SJSA1 (cell line): ENCODE results near the gene SLC7A8. TPM values are rescaled to one million over a fixed set of nuclear protein-coding genes. Genes with fewer than 3 reads are reported as not detected.
"Not testable (repeated sequence)": the region's sequence is repeated elsewhere in the genome, so short reads cannot be mapped to it uniquely, and the experiment has no call there.

Source experiments
- DNase-seq, 2 experiments: peaks; one replicate each; pipeline ENCODE4 v3.0.0-alpha.2; 2015 to 2020; ENCODE audit warnings: low spot score in 2 of 2, low read depth in 1 of 2
- H3K27ac ChIP-seq: fragments of 250-450 bp; sonication (Bioruptor Pico); 2 replicates; pipeline ENCODE4 v1.5.1; 2020; ENCODE audit warnings: mild to moderate bottlenecking, moderate library complexity
- H3K27me3 ChIP-seq: fragments of 250-450 bp; sonication (Bioruptor Pico); replicated peaks from 2 replicates; pipeline ENCODE4 v1.5.1; 2020; ENCODE audit warnings: mild to moderate bottlenecking, moderate library complexity
- H3K36me3 ChIP-seq: fragments of 250-450 bp; sonication (Bioruptor Pico); 2 replicates; pipeline ENCODE4 v1.5.1; 2020; ENCODE audit warnings: mild to moderate bottlenecking
- H3K4me1 ChIP-seq: fragments of 250-450 bp; sonication (Bioruptor Pico); replicated peaks from 2 replicates; pipeline ENCODE4 v1.6.1; 2021; ENCODE audit warnings: mild to moderate bottlenecking
- H3K4me3 ChIP-seq: fragments of 250-450 bp; sonication (Bioruptor Pico); 2 replicates; pipeline ENCODE4 v1.5.1; 2020; ENCODE audit warnings: mild to moderate bottlenecking
- H3K9me3 ChIP-seq: fragments of 250-450 bp; sonication (Bioruptor Pico); replicated peaks from 2 replicates; pipeline ENCODE4 v1.5.1; 2020; ENCODE audit warnings: mild to moderate bottlenecking
- total RNA-seq: library from RNA; depleted of rRNA; stranded (reverse); fragments of >200 nt; shearing (Covaris generic); gene quantifications from 2 replicates; pipeline ENCODE4 v1.2.3, GENCODE V29; 2014; rRNA removed

The SLC7A8 gene
- 0.45 TPM in 1 of 2 replicates, not detected in the other for total RNA-seq

DNA sequence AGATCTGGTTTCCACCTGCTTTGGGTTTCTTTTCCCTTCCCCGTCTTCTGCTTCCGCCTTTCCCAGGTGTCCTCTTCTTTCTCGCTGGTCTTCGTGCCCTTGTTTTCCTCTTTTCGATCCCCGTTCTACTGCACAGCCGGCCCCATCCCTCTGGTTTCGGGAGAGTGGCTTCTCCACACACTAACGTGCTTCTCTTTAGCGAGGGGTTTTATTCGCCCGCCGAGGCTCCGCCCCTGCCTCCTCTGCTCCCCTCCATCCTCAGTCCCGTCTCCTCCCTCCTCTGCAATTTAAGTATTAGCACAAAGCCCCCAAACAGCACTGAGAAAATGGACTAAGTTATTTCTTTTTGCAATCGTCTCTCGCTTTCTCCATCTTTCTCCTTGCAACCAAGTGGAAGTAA is at the start of gene SLC7A8:
SLC7A8 (minus strand) TSS at position 182 of the 400 bp plus-strand sequence. CDS start 746 bp downstream, outside the sequence.
- H3K4me3 ChIP-seq = 0 out of 2 replicates have a peak within 1 kb of the TSS, but pooled peaks have one; percentile 12
- H3K36me3 ChIP-seq = no peaks in the 10 kb centered on the region
- H3K4me1 ChIP-seq = peaks cover 18% of the 10 kb centered on the region
- no peaks in the 10 kb centered on the region for H3K9me3 ChIP-seq
- no peak for DNase-seq
- peaks cover 20% of the 10 kb centered on the region for H3K27me3 ChIP-seq
- H3K27ac ChIP-seq = no peak within 1 kb of the TSS

- H3K36me3 ChIP-seq, H3K27ac ChIP-seq, H3K27me3 ChIP-seq, H3K4me1 ChIP-seq, H3K9me3 ChIP-seq, DNase-seq, H3K4me3 ChIP-seq: not testable (repeated sequence)
Measured at GRCh38 chr14:23232241-23232808, 48.9 kb upstream of the SLC7A8 start.

- H3K9me3 ChIP-seq = no peaks in the 10 kb centered on the region
- H3K4me1 ChIP-seq = no peaks in the 10 kb centered on the region
- H3K4me3 ChIP-seq = no peak overlapping the region
- no peak for DNase-seq
- no peaks in the 10 kb centered on the region for H3K27me3 ChIP-seq
- no peak overlapping the region for H3K27ac ChIP-seq
- H3K36me3 ChIP-seq = no peaks in the 10 kb centered on the region
Measured at GRCh38 chr14:23228812-23229211, 45.4 kb upstream of the SLC7A8 start.

GRCh38 chr14:23227566-23227965 is 44.1 kb upstream of the SLC7A8 start:
- H3K4me3 ChIP-seq = no peak overlapping the region
- no peaks in the 10 kb centered on the region for H3K4me1 ChIP-seq
- no peak for DNase-seq

DNA sequence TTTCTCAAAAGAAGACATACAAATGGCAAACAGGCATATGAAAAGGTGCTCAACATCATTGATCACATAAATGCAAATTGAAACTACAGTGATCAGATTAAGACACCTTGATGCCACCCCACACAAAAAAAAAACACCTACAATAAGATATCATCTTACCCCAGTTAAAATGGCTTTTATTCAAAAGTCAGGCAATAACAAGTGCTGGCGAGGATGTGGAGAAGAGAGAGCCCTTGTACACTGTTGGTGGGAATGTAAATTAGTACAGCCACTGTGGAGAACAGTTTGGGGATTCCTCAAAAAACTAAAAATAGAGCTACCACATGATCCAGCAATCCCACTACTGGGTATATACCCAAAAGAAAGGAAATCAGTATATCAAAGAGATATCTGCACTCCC is 41.5 kb upstream of the SLC7A8 start:
- not testable (repeated sequence) for H3K4me1 ChIP-seq, H3K4me3 ChIP-seq, DNase-seq, H3K27me3 ChIP-seq, H3K9me3 ChIP-seq, H3K27ac ChIP-seq, H3K36me3 ChIP-seq

More at GRCh38 chr14:23227566-23227965, 44.1 kb upstream of the SLC7A8 start:
- no peaks in the 10 kb centered on the region for H3K36me3 ChIP-seq
- 0 out of 2 replicates have a peak, but pooled peaks cover under 1% of the 10 kb centered on the region for H3K27me3 ChIP-seq
- H3K9me3 ChIP-seq = no peaks in the 10 kb centered on the region
- H3K27ac ChIP-seq = no peak overlapping the region

- DNase-seq = no peak
- no peaks in the 10 kb centered on the region for H3K4me1 ChIP-seq
- peaks cover 5% of the 10 kb centered on the region; the same call in 1 of the 2 replicates for H3K9me3 ChIP-seq
- no peak overlapping the region for H3K4me3 ChIP-seq
- 0 out of 2 replicates have a peak, but pooled peaks cover 6% of the 10 kb centered on the region for H3K27me3 ChIP-seq
- no peaks in the 10 kb centered on the region for H3K36me3 ChIP-seq
- no peak overlapping the region for H3K27ac ChIP-seq
Measured at GRCh38 chr14:23219075-23219474, 35.6 kb upstream of the SLC7A8 start.

DNA sequence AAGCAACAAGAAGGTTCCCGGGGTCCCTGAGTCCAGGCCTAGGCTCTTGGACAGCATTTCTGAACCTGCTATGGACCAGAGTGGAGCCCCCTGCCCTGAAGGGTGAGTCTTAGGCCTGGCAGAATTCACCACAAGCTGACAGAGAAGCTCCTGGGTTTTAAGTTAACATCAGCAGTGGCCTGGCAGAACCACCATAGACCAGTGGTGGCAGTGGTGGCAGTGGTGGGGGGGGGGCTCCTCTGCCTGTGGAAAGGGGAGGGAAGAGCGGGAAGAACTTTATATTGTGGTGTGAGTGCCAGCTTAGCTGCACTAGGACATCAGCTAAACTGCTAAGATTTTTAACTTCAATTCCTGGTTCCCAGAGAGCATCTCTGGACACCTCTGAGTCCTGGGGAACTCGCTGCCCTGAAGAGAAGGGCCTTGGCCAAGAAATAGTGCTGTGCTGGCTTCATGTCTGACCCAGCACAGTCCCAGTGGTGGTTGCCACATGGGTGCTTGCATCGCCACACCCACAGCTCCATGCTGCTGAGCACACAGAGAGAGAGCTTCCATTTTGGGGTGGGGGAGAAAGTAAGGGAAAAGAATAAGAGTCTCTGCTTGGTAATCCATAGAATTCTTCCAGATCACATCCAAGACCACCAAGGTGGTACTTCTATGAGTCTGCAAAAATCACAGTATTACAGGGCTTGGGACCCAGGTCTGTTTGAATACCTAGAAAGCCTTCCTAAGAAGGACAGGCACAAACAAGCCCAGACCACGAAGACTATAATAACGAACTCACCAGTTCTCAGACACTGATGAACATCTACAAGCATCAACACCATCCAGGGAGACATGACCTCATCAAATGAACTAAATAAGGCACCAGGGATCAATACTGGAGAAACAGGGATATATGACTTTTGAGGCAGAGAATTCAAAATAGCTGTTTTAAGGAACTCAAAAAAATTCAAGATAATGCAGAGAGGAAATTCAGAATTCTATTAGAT is 33.9 kb upstream of the SLC7A8 start:
- H3K4me1 ChIP-seq = no peaks in the 10 kb centered on the region
- DNase-seq = no peak
- H3K36me3 ChIP-seq = no peaks in the 10 kb centered on the region
- 0 out of 2 replicates have a peak, but pooled peaks cover 2% of the 10 kb centered on the region for H3K27me3 ChIP-seq
- no peak overlapping the region for H3K4me3 ChIP-seq
- no peak overlapping the region for H3K27ac ChIP-seq
- peaks cover 5% of the 10 kb centered on the region; the same call in 1 of the 2 replicates for H3K9me3 ChIP-seq

GRCh38 chr14:23215421-23215820 is 32.0 kb upstream of the SLC7A8 start:
- no peak overlapping the region for H3K27ac ChIP-seq

GRCh38 chr14:23209651-23210423 is 26.4 kb upstream of the SLC7A8 start:
- H3K4me3 ChIP-seq = no peak overlapping the region
- DNase-seq = peak; percentile 42 to 78
- no peaks in the 10 kb centered on the region for H3K9me3 ChIP-seq
- no peaks in the 10 kb centered on the region for H3K36me3 ChIP-seq
- H3K27me3 ChIP-seq = no peaks in the 10 kb centered on the region
- peak overlapping the region; percentile 53; the same call in 1 of the 2 replicates for H3K27ac ChIP-seq
- peaks cover 14% of the 10 kb centered on the region for H3K4me1 ChIP-seq

More at GRCh38 chr14:23215421-23215820, 32.0 kb upstream of the SLC7A8 start:
- Histone ChIP-seq H3K4me1 (peaks cover 1% of the 10 kb centered on the region), H3K27me3 (no peaks in the 10 kb centered on the region), H3K9me3 (peaks cover 5% of the 10 kb centered on the region; the same call in 1 of the 2 replicates), H3K4me3 (no peak overlapping the region), H3K36me3 (no peaks in the 10 kb centered on the region)
- DNase-seq = no peak

- Histone ChIP-seq H3K27ac (no peak overlapping the region), H3K27me3 (no peaks in the 10 kb centered on the region), H3K9me3 (no peaks in the 10 kb centered on the region), H3K36me3 (no peaks in the 10 kb centered on the region), H3K4me1 (peaks cover 14% of the 10 kb centered on the region), H3K4me3 (no peak overlapping the region)
- no peak for DNase-seq
Measured at GRCh38 chr14:23208324-23208723, 24.9 kb upstream of the SLC7A8 start.

DNA sequence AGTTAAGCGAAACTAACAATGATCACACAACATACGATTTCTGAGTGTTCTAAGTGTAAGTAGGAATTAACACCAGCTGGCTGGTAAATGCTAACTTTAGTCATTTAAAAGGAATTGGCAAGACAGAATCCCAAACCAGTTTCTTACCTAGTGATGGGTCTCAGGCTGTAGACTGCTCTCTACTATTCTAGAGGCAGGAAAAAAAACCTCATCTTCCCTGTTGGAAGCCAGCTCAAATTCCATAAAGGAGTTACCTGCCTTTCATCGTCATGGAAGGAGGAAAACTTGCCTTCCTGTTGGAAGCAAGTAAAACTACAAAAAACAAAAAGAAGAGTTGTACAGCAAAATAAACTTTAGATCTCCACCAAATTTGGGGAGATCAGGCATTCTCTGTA is 23.7 kb upstream of the SLC7A8 start:
- Histone ChIP-seq H3K4me1 (peaks cover 14% of the 10 kb centered on the region), H3K4me3 (no peak overlapping the region), H3K27me3 (no peaks in the 10 kb centered on the region), H3K27ac (no peak overlapping the region), H3K36me3 (no peaks in the 10 kb centered on the region), H3K9me3 (no peaks in the 10 kb centered on the region)
- DNase-seq = no peak

GRCh38 chr14:23206422-23207145 is 23.1 kb upstream of the SLC7A8 start:
- H3K9me3 ChIP-seq = no peaks in the 10 kb centered on the region
- no peak overlapping the region for H3K4me3 ChIP-seq
- H3K27me3 ChIP-seq = no peaks in the 10 kb centered on the region
- no peaks in the 10 kb centered on the region for H3K36me3 ChIP-seq
- H3K4me1 ChIP-seq = peaks cover 14% of the 10 kb centered on the region
- DNase-seq = no peak
- no peak overlapping the region for H3K27ac ChIP-seq

DNA sequence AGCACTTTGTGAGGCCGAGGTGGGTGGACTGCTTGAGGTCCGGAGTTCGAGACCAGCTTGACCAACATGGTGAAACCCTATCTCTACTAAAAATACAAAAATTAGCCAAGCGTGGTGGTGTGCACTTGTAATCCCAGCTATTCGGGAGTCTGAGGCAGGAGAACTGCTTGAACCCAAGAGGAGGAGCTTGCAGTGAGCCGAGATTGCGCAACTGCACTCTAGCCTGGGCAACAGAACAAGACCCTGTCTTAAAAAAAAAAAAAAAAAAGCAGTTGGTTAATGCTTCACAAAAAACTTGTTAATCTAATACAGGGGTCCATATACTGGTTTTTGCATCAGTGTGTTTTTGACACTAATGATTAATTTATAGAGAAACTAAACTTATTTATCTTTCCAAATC is 18.5 kb upstream of the SLC7A8 start:
- Histone ChIP-seq H3K27ac (no peak overlapping the region), H3K36me3 (no peaks in the 10 kb centered on the region), H3K9me3 (no peaks in the 10 kb centered on the region), H3K4me3 (no peak overlapping the region), H3K27me3 (no peaks in the 10 kb centered on the region), H3K4me1 (no peaks in the 10 kb centered on the region)
- DNase-seq = no peak
